DMS 273 treated with DMSO at 0.1 percent for 48 hours (cell line): ENCODE results near the gene UROC1.

ENCODE experiments used
- DNase-seq: peaks from one replicate; lab custom pipeline; 2025; lab: John Stamatoyannopoulos, UW

The UROC1 gene

GRCh38 chr3:126530171-126531050 lies 12.8 kb upstream of the UROC1 start:
- no peak for DNase-seq

DNA sequence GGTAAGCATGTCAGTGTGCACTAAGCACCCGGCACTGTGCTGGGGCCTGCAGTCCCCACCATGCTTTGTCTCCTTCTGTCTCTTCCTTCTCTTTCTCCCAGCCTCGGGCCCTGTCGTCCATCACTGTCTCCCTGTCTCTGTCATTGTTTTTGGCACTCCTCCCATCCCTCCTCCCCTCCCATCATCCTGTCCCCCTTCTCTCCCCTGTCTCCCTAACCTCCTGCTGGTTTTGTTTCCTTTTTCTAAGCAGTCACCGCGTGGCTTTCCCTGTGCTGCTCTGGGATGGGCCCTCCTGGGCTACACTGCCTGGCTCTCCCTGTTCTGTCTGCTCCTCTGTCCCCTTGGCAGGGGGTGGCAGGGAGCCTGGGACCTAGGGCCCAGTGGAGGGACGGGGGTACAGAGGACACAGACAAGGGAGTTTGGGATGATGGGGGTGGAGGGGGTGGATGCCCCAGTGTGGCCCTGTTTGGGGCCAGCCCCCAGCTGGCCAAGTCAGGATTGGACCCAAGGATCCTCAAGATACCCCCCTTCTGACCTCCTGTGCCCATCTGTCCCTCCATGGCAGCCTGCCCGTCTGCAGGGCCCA lies 12.1 kb upstream of the UROC1 start:
- DNase-seq = no peak

- DNase-seq = no peak
These were observed 11.4 kb upstream of the UROC1 start for GRCh38 chr3:126528800-126529541.

GRCh38 chr3:126528419-126528799 lies 10.8 kb upstream of the UROC1 start:
- DNase-seq = no peak

DNA sequence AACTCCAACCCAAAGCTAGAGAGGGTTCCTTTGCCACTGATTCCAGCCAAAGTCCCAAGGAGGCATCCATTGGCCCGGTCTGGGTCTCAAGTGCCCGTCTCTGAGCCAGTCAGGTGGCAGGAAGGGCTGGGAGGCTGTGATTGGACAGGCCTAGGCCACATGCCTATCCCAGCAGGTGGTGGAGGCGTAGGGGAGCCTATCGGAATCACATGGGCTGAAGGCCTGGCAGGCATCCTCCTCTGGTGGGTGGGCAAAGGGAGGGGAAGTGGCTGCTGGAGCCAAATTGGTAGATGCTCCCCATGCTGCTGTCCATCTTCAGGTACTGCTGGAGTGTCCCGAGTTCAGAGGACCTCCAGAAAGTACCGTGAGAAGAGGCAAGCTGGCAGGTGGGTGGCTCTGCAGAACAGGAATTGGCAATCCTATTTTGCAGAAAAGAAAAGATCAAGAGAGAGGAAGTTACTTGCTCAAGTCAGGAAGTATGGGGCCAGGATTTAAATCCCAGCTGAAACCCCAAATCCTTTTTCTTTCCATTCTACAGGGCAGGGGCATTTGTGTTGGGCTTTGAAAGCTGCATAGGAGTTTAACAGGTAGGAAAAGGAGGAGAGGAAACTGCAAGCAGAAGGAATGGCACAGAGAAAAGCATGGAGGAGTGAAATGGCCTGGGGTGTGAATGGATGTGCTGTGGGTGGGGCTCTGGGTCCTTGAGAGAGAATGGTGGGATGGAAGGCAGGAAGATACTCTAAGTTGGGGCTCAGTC lies 10.1 kb upstream of the UROC1 start:
- no peak for DNase-seq

GRCh38 chr3:126527006-126527405 lies 9.4 kb upstream of the UROC1 start:
- no peak for DNase-seq

GRCh38 chr3:126526668-126527005 lies 9.1 kb upstream of the UROC1 start:
- DNase-seq = no peak

DNA sequence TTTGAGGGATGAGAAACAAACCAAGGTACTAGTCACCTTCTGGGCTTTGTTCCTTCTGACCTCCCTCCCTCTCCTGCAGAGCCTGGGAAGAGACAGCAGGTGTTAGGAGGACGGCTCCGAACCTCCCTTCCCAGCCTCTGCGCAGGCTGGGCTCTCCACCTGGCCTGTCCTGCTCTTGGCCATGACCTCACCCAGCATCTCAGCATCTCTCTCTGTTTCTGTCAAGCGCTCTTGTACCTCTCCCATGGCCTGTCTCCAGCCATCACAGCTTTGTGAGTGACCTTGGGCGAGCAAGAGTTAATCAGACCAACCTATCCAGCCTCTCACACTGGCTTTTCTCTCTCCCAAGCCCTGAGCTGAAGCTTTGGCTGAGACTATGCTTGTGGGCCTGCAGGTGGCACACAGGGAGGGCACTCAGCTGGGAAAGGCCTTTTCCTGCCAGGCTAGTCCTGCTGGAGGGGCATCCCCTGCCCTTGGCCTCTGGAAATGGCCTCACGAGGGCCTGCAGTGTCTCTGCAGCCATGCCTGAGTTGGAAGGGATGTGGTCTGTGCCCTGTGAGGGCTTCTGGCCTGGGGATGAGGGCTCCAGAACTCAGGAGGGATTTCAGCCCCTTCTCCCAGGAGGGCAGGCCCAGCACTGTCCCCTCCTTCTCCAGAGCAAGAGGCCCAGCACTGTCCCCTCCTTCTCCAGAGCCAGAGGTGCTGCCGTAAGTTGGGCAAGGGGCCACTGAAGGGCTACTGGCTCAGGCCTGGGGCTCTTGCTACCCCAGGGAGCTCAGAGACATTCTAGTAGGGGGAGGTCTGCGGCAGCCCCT lies 8.5 kb upstream of the UROC1 start:
- no peak for DNase-seq

- no peak for DNase-seq
These were observed 7.7 kb upstream of the UROC1 start for GRCh38 chr3:126525091-126525852.

GRCh38 chr3:126524429-126524988 lies 6.9 kb upstream of the UROC1 start:
- DNase-seq = no peak

GRCh38 chr3:126523745-126524428 lies 6.3 kb upstream of the UROC1 start, which contains the start of gene CHST13:
Gene CHST13, plus strand, starts transcription at chr3:126524155. Its CDS starts 178 bp downstream, at chr3:126524333.
- DNase-seq = no peak

GRCh38 chr3:126522363-126522788 lies 4.8 kb upstream of the UROC1 start:
- no peak for DNase-seq

- DNase-seq = no peak
These were observed 3.7 kb upstream of the UROC1 start for GRCh38 chr3:126521122-126521891.

DNA sequence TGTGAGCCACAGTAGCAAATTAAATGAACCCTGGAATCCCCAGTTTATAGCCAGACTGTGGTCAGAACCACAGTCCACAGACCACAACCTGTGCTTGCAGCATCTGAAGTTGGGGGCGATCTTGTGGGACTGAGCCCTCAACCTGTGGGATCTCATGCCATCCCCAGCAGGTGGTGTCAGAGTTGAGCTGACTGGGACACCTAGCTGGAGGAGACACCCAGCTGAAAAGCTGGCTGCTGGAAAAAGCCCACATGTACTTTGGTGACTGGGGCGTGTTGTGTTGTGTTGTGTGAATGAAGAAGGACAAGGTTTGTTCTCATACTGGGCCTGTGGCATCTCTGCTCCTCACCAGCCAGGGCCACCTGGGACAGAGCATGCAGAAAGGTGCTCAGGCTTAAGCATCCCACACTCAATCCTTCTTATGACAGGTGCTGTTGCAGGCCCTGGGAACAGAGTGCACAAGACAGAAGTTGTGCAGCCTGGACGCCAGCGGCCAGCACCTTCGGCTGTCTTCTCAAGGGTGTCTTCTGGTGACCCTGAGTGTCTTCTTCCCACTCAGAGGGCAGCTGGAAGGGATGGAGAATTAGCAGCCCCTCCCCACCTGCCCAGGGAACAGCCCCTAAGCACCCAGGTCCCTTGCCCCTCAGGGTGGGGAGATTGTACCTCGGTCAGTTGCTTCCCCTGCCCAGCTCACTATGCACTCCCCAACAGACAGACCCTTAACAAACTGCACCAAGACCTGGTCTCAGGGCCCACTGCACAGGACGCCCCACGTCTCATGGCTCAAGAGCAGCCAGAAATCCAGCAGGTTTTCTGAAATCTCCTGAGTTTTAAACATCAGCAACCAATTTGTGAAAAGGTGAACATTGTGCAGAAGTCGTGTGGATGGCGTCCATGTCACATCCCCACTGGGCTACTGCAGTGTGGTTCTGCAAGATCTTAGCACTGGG lies 2.2 kb upstream of the UROC1 start:
- no peak for DNase-seq

- DNase-seq = no peak
These were observed 1.2 kb upstream of the UROC1 start for GRCh38 chr3:126518779-126519177.

GRCh38 chr3:126517986-126518778 lies 609 bp upstream of the UROC1 start:
- DNase-seq = no peak

DNA sequence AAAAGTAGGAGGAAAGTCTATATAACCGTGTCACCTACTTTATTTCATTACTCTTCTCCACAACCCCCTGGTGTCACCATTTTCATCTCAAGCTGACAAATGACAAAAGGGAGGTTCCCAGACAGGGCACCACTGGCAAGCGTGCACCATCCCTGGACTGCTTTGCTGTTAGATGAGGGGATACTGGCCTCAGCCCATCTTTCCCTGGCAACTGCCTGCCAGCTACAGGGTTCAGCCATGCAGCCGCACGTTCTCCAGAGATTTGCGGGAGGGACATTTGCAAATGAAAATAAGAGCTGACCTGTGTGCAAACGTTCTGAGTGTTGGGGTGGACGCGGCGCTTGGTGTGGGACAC lies 660 bp downstream of the UROC1 start:
- DNase-seq = no peak
